Panc1 (cell line): Measurements from ENCODE around the gene EQTN. TPM values are rescaled to one million over a fixed set of nuclear protein-coding genes. Genes with fewer than 3 reads are reported as not detected.
"Not testable (repeated sequence)": the region's sequence is repeated elsewhere in the genome, so short reads cannot be mapped to it uniquely, and the experiment has no call there.

Source experiments
- ATAC-seq: fragments of 200-7000 bp; cut with Tn5 transposase; 2 replicates; pipeline ENCODE4 v1.9.1; 2020; ENCODE audit warnings: mild to moderate bottlenecking, moderate library complexity
- BruUV-seq: library from RNA; stranded (reverse); fragments of 400-500 nt; replicated peaks from 2 replicates; lab custom pipeline; 2021; lab: Mats Ljungman, UMichigan
- CTCF ChIA-PET: fragments of 300-600 bp; sonication (Branson Sonifier 250); formaldehyde crosslinking; loops from one replicate; lab custom pipeline; 2022; ENCODE audit warnings: antibody characterized with exemption; lab: Charles Lee
- POLR2A ChIA-PET: fragments of 300-600 bp; sonication (Branson Sonifier 250); formaldehyde crosslinking; loops from one replicate; lab custom pipeline; 2022; ENCODE audit warnings: antibody characterized with exemption; lab: Charles Lee
- DNase-seq: peaks from one replicate; pipeline ENCODE4 v3.0.0-alpha.2; 2010; ENCODE audit warnings: low read depth, low spot score
- H3K27ac ChIP-seq: 2 replicates; pipeline ENCODE4 v1.5.1; 2011; ENCODE audit warnings: mild to moderate bottlenecking, low read length, inconsistent platforms
- H3K27me3 ChIP-seq: fragments of 200-500 bp; sonication (Bioruptor generic); 2 replicates; pipeline ENCODE4 v1.6.0; 2014; ENCODE audit warnings: low read length, inconsistent platforms; ENCODE audit not compliant: control insufficient read depth, insufficient read depth
- H3K36me3 ChIP-seq: fragments of 200-500 bp; sonication (Bioruptor generic); 2 replicates; pipeline ENCODE4 v1.5.1; 2014; ENCODE audit warnings: inconsistent platforms, mild to moderate bottlenecking, low read length, moderate library complexity; ENCODE audit not compliant: control insufficient read depth, insufficient read depth
- H3K4me1 ChIP-seq: 2 replicates; pipeline ENCODE4 v1.5.1; 2011; ENCODE audit warnings: inconsistent platforms, mild to moderate bottlenecking, low read length, moderate library complexity; ENCODE audit not compliant: control insufficient read depth, insufficient read depth
- H3K4me3 ChIP-seq, 2 experiments: 2 replicates each; pipeline ENCODE4 v1.5.1; 2011 to 2012; ENCODE audit warnings: low read depth in 2 of 2, low read length in 2 of 2, mild to moderate bottlenecking in 2 of 2, inconsistent platforms in 1 of 2, moderate library complexity in 1 of 2
- H3K9me3 ChIP-seq: fragments of 200-500 bp; sonication (Bioruptor generic); 2 replicates; pipeline ENCODE4 v1.5.1; 2014; ENCODE audit warnings: low read depth, mild to moderate bottlenecking, inconsistent platforms, low read length, moderate library complexity; ENCODE audit not compliant: control insufficient read depth, insufficient read depth
- CTCF ChIP-seq: fragments of 450-650 bp; IDR thresholded peaks from 2 replicates; pipeline ENCODE4 v1.5.1; 2017; ENCODE audit warnings: mild to moderate bottlenecking
- POLR2AphosphoS5 ChIP-seq: IDR thresholded peaks from 2 replicates; pipeline ENCODE4 v1.6.1; 2012; ENCODE audit warnings: mild to moderate bottlenecking, low read depth, low read length, moderate library complexity
- REST ChIP-seq, 2 experiments: IDR thresholded peaks; 2 replicates each; pipeline ENCODE4 v1.6.1; 2011 to 2012; ENCODE audit warnings: low read depth in 2 of 2, control low read depth in 1 of 2, low read length in 1 of 2, mild to moderate bottlenecking in 1 of 2, moderate library complexity in 1 of 2; ENCODE audit not compliant: insufficient read depth in 1 of 2
- SIN3A ChIP-seq: IDR thresholded peaks from 2 replicates; pipeline ENCODE4 v1.6.1; 2012; ENCODE audit warnings: low read depth, mild to moderate bottlenecking, low read length, moderate library complexity, borderline replicate concordance; ENCODE audit not compliant: insufficient read depth
- TCF7L2 ChIP-seq: IDR thresholded peaks from 2 replicates; pipeline ENCODE4 v1.6.1; 2011; ENCODE audit warnings: mild to moderate bottlenecking, low read depth, low read length, inconsistent platforms
- in situ Hi-C: cut with HindIII; loops from 2 replicates; pipeline ENCODE4 v1.10.0; 2016; ENCODE audit warnings: low sequenced_read_pairs, low pct_unique_long_range_greater_than_20kb
- intact Hi-C: fragments of 100-400 bp; cut with micrococcal nuclease; formaldehyde crosslinking; loops from one replicate; pipeline ENCODE4 v1.10.0; 2022; ENCODE audit not compliant: unreplicated experiment
- total RNA-seq: library from RNA; stranded (reverse); gene quantifications from one replicate; pipeline ENCODE4 v1.2.1, GENCODE V29; 2021; ENCODE audit not compliant: unreplicated experiment

EQTN gene
- total RNA-seq, 1 experiment from 2014 or later: not detected

- intact Hi-C loops: no loop called here
- Histone ChIP-seq H3K4me1 (no peaks in the 10 kb centered on the region), H3K9me3 (no peaks in the 10 kb centered on the region), H3K36me3 (no peaks in the 10 kb centered on the region), H3K4me3 (no peak overlapping the region), H3K27me3 (no peaks in the 10 kb centered on the region), H3K27ac (no peak overlapping the region)
- POLR2A ChIA-PET: no interaction called here
- ATAC-seq (no peak), DNase-seq (no peak)
- CTCF ChIA-PET: no interaction called here
- BruUV-seq: no TSS peak
- in situ Hi-C loops: no loop called here
- TF ChIP-seq CTCF (peak; percentile 49), TCF7L2 (no peak), REST (IDR thresholded peaks at IDR 0.05; ENCODE audit: insufficient read depth in 1 of 2, low read depth in 2 of 2, low read length in 1 of 2) (no peak), SIN3A (no peak), POLR2AphosphoS5 (no peak)
Measured at GRCh38 chr9:27247756-27248155, 49.2 kb downstream of the EQTN start.

- H3K36me3 ChIP-seq, H3K27ac ChIP-seq, H3K27me3 ChIP-seq, H3K4me3 ChIP-seq, in situ Hi-C loops, BruUV-seq, POLR2A ChIA-PET, ATAC-seq, CTCF ChIA-PET, DNase-seq, H3K4me1 ChIP-seq, H3K9me3 ChIP-seq, intact Hi-C loops: not testable (repeated sequence)
Measured at GRCh38 chr9:27239648-27240047, 57.3 kb downstream of the EQTN start.

Other genes with a start within 250 kb of the EQTN start
- gene TEK, start 187.9 kb downstream of the EQTN start, total RNA-seq: not detected
- gene IFNK, start 227.1 kb upstream of the EQTN start, total RNA-seq: not detected
- 0.03 TPM for gene MOB3B, start 232.7 kb upstream of the EQTN start, total RNA-seq